ENCODE results near the gene CDC5L. TPM values are rescaled to one million over a fixed set of nuclear protein-coding genes. Genes with fewer than 3 reads are reported as not detected.
"Not testable (repeated sequence)": the region's sequence is repeated elsewhere in the genome, so short reads cannot be mapped to it uniquely, and the experiment has no call there.

CDC5L gene
- polyA plus RNA-seq, 3 donors, result 44.2 to 49.2 (median 45.5) TPM

DNA sequence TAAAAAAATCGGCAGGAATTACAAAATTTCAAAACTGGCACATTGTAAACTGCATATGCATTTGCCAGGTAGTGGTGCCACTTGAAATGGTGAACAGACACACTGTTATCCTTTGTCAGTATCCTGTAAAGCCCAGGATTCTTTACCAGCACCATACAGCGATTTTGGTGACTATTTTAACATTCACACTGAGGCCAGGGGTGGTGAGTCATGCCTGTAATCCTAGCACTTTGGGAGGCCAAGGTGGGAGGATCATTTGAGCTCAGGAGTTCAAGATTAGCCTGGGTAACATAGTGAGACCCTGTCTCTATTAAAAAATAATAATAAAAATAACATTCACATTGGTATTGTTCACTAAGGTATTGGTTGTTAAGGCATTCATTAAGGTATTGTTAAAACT, 61.7 kb downstream of the CDC5L start:
- DNase-seq (ENCODE audit: low read depth in 3 of 3, low spot score in 2 of 3), result not testable (repeated sequence)

DNA sequence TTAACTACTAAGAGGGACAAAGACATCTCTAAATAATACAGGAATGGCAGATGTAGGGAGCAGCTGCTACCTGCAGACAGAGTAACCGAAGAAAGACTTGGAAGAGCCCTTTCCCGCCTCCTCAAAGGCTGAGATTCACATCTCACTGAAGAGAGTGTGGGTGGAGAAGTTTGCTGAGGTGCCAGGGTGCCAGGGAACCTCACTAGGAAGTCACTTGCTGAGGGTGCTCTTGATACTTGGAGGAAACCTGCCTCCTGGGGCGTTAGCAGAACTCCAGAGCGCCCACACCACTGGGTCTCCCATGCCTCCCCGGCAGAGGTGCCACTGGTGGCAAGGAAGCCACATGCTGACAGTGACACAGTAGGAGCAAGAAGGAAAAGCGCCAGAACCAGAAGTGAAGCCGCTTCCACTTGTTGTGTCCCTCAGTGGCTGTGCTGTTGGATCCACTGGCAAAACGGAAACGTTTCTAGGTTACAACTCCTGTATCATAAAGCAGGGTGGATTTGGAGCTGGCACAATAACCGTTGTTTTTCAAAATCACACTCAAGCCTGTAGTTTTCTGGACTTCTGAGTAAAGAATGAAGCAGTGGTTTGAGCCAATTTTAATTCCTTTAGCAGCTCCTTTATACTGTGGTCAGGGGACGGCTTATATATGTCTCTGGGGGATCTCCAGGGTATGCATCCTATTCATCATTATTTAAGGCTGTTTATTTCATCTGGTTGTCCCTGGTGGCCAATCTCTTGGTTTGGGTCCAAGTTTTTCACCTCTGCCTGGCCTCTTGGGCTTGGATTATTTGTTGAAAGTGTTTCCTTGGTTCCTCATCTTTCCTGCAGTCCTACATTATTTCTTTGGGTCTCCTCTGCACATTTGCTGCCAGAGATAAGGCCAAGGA, 64.5 kb downstream of the CDC5L start:
- no peak for DNase-seq (ENCODE audit: low read depth in 3 of 3, low spot score in 2 of 3)

DNA sequence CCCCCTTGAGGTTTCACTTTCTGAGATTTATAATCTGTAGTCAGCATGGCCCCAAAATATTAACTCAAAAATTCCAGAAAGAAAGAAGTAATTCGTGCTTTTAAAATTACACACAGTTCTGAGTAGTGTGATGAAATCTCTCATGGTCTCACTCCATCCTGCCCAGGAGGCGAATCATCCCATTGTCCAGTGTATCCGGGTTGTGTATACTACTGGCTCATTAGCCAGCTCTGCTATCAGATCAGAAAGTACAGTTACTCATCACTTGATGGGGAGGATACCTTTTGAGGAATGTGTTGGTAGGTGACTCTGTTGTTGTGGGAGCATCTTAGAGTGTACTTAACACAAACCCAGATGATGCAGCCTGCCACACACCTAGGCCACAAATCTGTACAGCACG, 65.2 kb downstream of the CDC5L start:
- DNase-seq (ENCODE audit: low read depth in 3 of 3, low spot score in 2 of 3), result no peak

DNA sequence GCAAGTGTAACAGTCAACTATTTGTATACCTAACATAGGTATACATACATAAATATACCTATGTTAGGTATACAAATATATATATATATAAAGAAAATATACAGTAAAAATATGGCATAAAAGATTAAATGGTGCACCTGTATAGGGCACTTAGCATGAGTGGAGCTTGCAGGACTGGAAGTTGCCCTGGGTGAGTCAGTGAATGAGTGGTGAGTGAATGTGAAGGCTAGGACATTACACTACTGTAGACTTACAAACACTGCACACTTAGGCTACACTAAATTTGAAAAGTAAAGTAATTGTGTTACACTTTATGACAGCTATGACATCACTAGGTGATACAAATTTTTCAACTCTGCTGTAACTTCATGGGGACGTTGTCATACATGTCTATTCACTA, 65.6 kb downstream of the CDC5L start:
- DNase-seq (ENCODE audit: low read depth in 3 of 3, low spot score in 2 of 3), result no peak

DNA sequence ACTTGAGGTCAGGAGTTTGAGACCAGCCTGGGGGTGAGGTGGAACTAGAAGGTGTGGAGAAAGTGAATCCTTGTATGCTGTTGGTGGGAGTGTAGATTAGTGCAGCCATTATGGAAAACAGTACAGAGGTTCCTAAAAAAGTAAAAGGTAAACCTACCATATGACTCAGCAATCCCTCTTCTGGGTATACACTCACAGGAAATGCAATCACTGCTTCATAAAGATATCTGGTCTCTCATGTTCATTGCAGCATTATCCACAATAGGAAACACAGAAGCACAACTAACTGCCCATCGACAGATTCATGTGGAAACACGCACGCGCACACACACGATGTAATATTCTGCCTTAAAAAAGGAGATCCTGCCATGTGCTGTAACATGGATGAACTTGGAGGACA, 66.7 kb downstream of the CDC5L start:
- no peak for DNase-seq (ENCODE audit: low read depth in 3 of 3, low spot score in 2 of 3)

DNA sequence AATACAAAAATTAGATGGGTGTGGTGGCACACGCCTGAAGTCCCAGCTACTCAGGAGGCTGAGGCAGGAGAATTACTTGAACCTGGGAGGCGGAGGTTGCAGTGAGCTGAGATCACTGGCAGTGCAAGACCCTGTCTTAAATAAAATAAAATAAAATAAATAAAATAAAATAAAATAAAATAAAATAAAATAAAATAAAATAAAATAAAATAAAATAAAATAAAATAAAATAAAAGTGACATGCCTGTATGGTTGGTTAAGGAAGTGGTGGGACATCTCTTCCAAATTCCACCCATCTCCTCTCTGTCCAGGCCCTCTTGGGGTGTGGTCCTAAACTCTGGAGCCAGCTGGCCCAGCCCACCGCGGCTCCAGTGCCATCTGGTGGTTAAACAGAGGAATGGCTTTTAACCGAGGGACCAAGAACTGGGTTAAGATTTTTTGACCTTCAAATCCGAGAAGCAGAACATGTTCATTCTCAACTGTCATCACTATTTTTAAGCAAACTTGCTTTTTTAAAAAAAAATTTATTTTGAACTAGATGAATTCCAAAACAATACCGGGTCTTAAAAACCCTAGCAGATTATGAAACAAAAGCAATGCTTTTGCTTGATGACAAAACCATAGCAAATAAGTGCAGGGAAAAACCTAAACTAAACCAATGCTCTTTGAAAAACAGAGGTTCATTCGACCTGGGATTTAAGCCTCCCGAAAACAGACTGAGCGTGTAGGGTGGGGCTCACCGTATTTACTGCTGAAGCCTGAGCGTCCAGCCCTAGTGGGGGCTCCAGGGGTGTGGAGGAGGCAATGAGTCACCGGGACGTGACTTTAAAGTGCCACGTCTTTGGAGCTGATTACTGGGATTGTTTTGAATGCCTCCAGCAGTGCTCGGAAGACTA, 68.8 kb downstream of the CDC5L start:
- no peak for DNase-seq (ENCODE audit: low read depth in 3 of 3, low spot score in 2 of 3)

DNA sequence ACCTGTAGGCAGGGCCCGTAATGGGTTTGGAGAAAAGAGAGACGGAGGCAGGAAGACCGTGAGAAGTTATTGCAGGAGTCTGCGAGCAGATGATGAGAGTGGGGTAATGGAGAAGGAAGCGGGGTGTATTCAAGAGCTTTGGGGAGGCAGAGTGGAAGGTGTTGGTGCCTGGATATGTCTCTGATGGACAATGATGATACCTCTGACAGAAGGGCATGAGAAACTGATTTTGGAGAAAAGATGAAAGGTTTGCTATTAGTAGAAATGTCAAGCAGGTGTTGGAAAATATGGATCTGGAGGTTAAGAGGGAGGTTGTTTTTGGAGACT, 69.4 kb downstream of the CDC5L start:
- no peak for DNase-seq (ENCODE audit: low read depth in 3 of 3, low spot score in 2 of 3)

DNA sequence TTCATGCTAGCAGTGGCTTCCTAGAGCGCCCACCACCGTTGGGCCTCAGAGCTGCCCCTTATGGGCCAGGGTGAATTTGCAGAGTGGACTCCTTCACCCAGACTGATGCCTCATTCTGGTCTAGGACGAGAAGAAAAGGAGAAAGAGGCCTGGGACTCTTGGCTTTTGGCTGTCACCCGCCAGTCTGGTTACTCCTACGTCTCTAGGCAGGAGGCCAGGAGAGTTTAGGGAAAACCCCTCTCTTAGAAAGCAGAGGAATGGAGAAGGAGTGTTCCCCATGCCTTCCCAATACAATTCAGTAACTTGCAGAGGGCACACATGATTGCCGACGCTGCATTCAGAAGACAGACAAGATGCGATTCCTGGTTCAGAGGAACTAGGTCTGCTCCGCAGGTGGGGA, 70.1 kb downstream of the CDC5L start:
- no peak for DNase-seq (ENCODE audit: low read depth in 3 of 3, low spot score in 2 of 3)

DNA sequence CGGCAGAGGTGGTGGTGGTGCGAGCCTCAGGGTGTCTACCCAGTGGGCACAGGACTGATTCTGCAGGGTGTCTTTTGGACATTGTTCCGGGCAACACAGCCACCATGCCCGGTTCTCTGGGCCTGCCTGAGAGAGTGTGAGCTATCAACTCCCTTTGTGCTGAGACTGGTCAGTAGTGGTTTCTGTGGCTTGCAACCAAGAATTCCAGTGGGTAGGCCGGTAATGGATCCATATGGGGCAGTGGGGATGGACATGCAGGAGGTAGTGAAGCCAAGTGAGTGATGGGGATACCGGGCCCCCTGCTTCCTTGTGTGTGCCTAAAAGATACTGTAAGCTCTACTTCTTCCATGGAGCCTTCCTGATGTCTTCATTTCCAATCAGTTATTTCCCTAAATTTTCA, 71.0 kb downstream of the CDC5L start:
- no peak for DNase-seq (ENCODE audit: low read depth in 3 of 3, low spot score in 2 of 3)

DNA sequence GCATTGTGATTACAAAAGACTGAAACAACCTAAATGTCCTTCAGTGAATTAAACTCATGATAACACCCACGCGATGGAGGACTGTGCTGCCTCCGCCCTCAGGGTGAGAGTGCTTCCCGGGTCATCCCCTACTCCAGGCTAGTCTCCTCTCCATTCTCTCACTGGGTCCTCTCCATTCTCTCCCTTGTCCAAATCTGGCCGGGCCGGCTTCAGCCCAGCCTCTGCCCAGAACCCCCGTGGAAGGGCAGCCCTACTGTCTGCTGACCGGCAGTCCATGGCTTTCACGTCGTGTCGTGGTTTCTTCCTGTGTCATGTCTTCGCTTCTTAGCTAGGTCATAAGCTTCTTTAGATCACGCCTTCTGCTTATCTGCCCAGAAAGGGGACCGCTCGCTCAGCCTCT, 74.8 kb downstream of the CDC5L start:
- no peak for DNase-seq (ENCODE audit: low read depth in 3 of 3, low spot score in 2 of 3)

DNA sequence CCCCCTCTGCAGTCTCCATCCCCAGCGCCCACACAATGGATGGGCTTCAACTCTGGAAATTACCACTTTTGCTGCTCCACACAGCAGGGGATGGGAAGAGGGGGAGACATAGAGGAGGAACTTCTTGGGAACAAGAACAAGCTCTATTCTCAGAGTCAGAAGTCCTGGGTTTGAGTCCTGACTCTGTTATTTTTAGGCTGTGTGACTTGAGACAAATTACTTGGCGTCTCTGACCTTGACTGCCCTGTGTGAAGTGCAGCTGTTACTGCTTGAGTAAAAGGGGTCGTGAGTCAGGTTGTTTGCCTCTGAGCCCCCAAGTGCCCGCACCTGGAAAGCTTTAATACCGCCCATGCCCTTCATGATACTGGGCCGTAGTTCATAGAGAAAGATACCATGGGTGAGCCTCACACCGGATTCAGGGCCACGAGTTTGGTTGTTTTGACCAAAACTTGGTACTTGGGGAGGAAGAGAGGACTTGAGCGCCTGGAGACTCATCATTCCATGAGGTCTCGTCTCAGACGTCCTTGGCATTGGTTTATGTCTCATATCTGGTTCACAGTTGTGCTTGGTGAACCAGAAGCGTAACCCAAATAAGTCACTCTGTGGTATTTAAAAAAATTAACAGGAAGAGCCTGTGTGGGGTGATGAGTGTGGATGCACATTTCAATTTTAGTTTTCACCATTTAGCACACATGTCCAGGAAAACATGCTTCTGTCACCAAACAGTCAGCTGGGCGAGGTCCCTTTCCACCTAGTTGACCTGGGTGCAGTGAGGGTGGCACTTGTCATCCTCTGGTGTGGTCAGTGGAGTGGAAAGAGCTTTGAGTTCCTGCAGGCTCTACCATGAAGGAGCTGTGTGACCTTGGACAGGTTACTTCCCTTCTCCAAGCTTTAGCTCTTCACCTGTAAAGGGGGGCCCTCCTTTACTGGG, 75.6 kb downstream of the CDC5L start:
- DNase-seq (ENCODE audit: low read depth in 3 of 3, low spot score in 2 of 3), result no peak

DNA sequence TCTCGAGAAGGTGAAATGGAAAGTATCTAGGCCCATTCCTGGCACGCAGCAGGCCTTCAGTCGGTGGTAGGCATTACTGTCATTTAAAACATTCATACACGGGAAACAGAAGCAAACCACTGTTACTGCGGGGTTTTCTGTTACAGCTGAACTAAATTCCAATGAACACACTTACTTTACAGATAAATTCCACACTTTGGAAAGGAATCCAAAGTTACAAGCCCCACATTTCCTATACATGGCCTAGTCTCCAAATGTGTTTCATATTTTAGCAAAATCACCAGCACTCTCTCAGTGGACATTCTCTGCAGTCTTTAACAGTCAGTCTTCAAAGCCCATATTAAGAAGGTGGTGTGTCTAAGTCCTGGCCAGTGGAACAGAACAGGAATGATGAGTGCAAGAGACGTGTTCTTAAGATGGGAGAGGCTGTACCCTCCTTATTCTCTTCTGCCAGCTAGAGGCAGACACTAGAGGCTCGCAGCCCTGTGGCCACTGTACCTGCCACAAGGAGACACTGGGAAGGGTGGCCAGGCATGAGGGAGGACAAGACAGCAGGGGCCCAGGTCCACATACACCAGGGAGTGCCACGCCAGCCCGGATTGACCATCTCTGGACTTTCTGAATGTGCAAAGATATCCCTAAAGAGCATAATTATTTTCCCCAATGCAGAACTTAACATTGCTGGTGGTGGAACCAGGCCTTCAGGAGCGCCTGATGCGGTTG, 76.4 kb downstream of the CDC5L start:
- DNase-seq (ENCODE audit: low read depth in 3 of 3, low spot score in 2 of 3), result no peak

DNA sequence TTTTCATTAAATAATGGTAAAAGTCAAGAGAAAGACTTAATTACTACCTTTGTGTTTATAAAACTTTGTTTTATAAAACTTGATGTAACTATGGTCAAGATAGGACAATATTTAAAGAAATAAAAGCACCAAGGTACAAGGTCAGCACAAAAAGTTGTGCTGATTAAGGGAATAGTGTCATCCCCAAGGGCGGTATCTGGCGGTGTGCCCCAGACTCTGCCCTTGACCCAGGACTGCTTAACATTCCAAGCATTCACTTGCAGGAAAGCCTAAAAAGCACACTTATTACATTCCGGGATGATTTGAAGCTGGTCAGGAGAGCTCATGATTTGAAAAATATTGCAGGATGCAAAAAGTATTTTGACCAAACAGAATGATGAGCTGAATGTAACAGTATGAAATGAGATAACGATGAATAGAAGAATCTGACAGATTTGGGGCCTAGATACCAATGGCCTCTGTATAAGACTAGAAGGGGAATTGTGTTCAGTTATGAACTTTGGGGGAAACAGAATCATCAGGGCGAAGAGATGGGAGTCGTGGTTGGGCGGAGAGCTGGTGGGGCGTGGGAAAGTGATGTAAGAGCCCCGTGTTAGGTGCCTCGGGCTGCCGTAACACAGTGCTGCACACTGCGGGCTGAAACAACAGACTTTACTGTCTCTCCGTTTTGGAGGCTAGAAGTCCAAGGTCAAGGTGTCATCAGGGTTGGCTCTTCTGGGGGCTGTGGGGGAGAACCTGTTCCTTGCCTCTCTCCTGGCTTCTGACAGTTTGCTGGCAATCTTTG, 77.2 kb downstream of the CDC5L start:
- DNase-seq (ENCODE audit: low read depth in 3 of 3, low spot score in 2 of 3), result no peak

DNA sequence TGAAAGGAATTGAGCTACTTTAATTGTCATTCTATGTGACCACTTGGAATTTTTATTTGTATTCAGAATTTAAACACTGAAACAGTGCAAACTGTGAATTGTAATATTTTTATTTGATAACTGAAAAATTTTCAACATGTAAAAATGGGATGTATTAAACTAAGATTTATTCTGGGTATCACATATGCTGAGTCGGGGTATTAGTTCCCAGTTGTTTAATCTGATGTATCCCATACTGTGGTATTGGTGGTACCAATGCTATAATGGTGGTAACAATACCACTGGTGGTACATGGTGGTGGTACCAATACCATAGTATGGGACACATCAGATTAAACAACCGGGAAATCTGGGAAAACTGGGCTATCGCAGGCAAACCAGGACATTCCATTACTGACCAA, 79.4 kb downstream of the CDC5L start:
- DNase-seq (ENCODE audit: low read depth in 3 of 3, low spot score in 2 of 3), result no peak

DNA sequence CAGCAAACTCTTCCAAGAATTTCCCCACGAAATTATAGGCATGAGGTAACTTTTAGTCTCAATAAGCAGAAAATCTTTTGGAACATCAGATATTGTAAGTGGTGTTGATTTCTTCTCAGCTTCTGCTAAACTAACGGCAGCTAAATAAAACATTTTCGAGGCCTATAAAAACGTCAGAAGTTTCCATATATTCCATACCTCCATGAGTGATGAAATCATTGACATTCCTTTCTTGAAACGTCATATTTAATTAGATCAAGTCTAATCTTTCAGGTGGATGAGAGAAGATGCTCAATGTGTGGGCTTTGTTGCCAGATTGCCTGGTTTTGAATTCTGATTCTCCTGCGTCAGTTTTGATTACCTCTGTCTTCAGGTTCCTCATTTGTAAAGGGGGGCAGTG, 81.3 kb downstream of the CDC5L start:
- DNase-seq (ENCODE audit: low read depth in 3 of 3, low spot score in 2 of 3), result no peak

DNA sequence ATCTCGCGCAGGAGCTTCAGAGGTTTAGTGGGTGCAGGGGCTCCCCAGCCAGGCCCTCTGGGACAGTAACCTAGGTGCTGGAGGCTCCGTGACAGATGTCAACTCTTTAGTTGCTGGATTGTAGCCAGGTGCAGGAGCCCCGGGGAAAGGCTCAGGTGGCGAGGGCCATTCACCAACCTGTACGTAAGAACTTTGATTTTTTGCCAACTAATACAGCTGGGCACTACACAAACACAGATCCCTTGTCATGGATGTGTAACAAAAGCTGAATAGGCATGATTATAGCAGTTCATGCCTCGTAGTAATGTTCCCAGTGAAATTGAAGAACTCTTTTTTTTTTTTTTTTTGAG, 82.6 kb downstream of the CDC5L start:
- no peak for DNase-seq (ENCODE audit: low read depth in 3 of 3, low spot score in 2 of 3)

DNA sequence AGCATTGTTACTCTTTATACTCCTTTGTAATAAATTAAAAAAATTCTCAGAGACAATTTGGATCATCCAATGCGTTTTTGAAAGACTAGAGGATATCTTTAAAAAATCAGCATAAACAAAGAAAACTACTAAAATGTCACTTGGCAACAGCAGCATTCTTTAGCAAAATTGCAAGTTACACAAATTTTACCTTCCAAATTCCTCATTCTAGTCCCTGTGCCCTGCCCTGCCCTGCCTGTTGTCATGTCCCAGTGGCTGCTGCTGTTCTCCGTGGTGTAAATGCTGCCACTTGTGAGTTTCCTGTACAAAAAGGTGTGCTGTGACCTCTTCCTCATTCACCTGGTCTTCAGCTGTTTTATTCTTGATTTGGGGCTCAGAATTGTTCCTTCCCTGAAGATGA, 83.2 kb downstream of the CDC5L start:
- DNase-seq (ENCODE audit: low read depth in 3 of 3, low spot score in 2 of 3), result no peak

DNA sequence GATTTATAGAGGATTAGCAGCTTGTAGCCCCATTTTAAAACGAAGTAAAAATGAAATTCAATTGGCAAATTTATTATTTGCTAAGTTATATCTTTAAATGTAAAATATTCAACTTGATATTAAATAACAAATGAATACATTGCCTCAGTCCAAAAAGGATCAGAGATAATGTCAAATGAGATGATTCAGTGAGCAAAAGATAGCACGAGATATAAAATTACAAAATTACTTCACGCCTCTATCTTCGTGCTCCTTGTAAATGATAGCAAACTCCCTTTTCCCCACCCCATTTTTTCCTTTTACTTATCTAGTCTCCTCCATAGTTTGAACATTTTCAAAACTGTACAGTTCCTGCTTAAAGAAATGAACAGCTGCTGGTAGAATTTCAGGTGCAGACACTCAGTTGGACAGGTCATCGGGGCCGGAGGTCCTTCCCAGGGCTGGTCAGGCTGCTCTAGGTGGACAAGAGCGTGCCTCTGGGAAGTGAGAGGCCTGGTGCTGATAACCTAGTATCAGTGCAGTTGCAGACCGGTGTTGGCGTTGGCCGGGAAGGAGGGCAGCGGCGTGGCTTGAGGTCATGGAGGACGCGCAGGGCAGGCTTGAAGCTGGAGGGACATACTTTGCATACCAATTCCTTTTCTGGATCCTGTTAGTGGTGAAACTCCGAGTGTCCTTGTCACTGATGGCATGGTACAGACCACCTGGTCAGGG, 83.9 kb downstream of the CDC5L start:
- no peak for DNase-seq (ENCODE audit: low read depth in 3 of 3, low spot score in 2 of 3)
